CD14-positive monocyte (primary cell): ENCODE data around the gene RLF. TPM values are rescaled to one million over a fixed set of nuclear protein-coding genes. Genes with fewer than 3 reads are reported as not detected.

Experiments used
- DNase-seq, 3 donors: peaks; one replicate each; pipeline ENCODE4 v3.0.0-alpha.2; 2011 to 2022
- H2AFZ ChIP-seq: 2 replicates; pipeline ENCODE4 v1.6.0; 2012; ENCODE audit warnings: mild to moderate bottlenecking, low read depth, low read length, inconsistent platforms; ENCODE audit not compliant: insufficient read depth, poor library complexity, severe bottlenecking
- H3K27ac ChIP-seq, 2 donors: 1 replicate in 1 of 2; 2 replicates in 1 of 2; pipeline ENCODE4 v1.5.1; 2012 to 2013; ENCODE audit warnings: low read length in 2 of 2, control low read depth in 1 of 2, inconsistent platforms in 1 of 2, low read depth in 1 of 2, mild to moderate bottlenecking in 1 of 2
- H3K27me3 ChIP-seq, 2 donors: one replicate each; pipeline versions ENCODE4 v1.6.0 to v1.6.1; 2011 to 2013; ENCODE audit warnings: low read length in 2 of 2; ENCODE audit not compliant: control insufficient read depth in 2 of 2, insufficient read depth in 2 of 2
- H3K36me3 ChIP-seq, 2 donors: replicated peaks in 1 of 2; 1 replicate in 1 of 2; 2 replicates in 1 of 2; pipeline versions ENCODE4 v1.5.1 to v1.6.1; 2012 to 2013; ENCODE audit warnings: low read length in 2 of 2, control low read depth in 1 of 2, inconsistent platforms in 1 of 2, mild to moderate bottlenecking in 1 of 2; ENCODE audit not compliant: insufficient read depth in 2 of 2, control insufficient read depth in 1 of 2
- H3K4me1 ChIP-seq, 2 donors: 1 replicate in 1 of 2; 2 replicates in 1 of 2; pipeline versions ENCODE4 v1.5.1 to v1.6.1; 2012 to 2013; ENCODE audit warnings: low read length in 2 of 2, control low read depth in 1 of 2, inconsistent platforms in 1 of 2, mild to moderate bottlenecking in 1 of 2, moderate library complexity in 1 of 2; ENCODE audit not compliant: insufficient read depth in 2 of 2, control insufficient read depth in 1 of 2
- H3K4me2 ChIP-seq: replicated peaks from 2 replicates; pipeline ENCODE3; 2012; ENCODE audit warnings: low read length, moderate library complexity, mild to moderate bottlenecking; ENCODE audit not compliant: poor library complexity, severe bottlenecking; ENCODE audit errors: extremely low read depth
- H3K4me3 ChIP-seq, 3 experiments: fragments of 200-600 bp in 1 of 3; sonication (generic) in 1 of 3; replicated peaks in 1 of 3; 1 replicate in 2 of 3; 2 replicates in 1 of 3; pipeline ENCODE4 v1.5.1; 2011 to 2013; ENCODE audit warnings: low read length in 3 of 3, mild to moderate bottlenecking in 3 of 3, control low read depth in 2 of 3, low read depth in 2 of 3, inconsistent platforms in 1 of 3, moderate library complexity in 1 of 3
- H3K79me2 ChIP-seq: 2 replicates; pipeline ENCODE4 v1.6.0; 2012; ENCODE audit warnings: mild to moderate bottlenecking, control low read depth, inconsistent platforms, low read length, moderate library complexity; ENCODE audit not compliant: insufficient read depth
- H3K9ac ChIP-seq: 2 replicates; pipeline ENCODE4 v1.6.0; 2017; ENCODE audit warnings: low read length, mild to moderate bottlenecking; ENCODE audit not compliant: insufficient read depth, poor library complexity, severe bottlenecking
- H3K9me3 ChIP-seq, 2 donors: replicated peaks in 1 of 2; 1 replicate in 1 of 2; 2 replicates in 1 of 2; pipeline versions ENCODE4 v1.5.1 to v1.6.1; 2012 to 2013; ENCODE audit warnings: low read length in 2 of 2, control low read depth in 1 of 2; ENCODE audit not compliant: control insufficient read depth in 1 of 2, insufficient read depth in 1 of 2
- H4K20me1 ChIP-seq: 2 replicates; pipeline ENCODE4 v1.6.0; 2012; ENCODE audit warnings: mild to moderate bottlenecking, low read length, control low read depth, moderate library complexity; ENCODE audit not compliant: insufficient read depth
- H3K27ac Mint-ChIP-seq, 7 donors: one replicate each; pipeline ENCODE4 v1.8.0; 2020; ENCODE audit warnings: mild to moderate bottlenecking in 7 of 7, mixed read lengths in 7 of 7, moderate library complexity in 6 of 7, inconsistent platforms in 2 of 7
- H3K27me3 Mint-ChIP-seq, 3 donors: one replicate each; pipeline ENCODE4 v1.8.0; 2021 to 2022; ENCODE audit warnings: low read depth in 3 of 3, mild to moderate bottlenecking in 3 of 3, mixed read lengths in 3 of 3, moderate library complexity in 3 of 3, inconsistent platforms in 1 of 3
- H3K36me3 Mint-ChIP-seq, 2 donors: one replicate each; pipeline ENCODE4 v1.8.0; 2020; ENCODE audit warnings: mixed read lengths in 2 of 2, inconsistent platforms in 1 of 2, mild to moderate bottlenecking in 1 of 2
- H3K4me1 Mint-ChIP-seq: one replicate; pipeline ENCODE4 v1.8.0; 2020; ENCODE audit warnings: mild to moderate bottlenecking, mixed read lengths
- H3K4me3 Mint-ChIP-seq, 2 donors: one replicate each; pipeline ENCODE4 v1.8.0; 2020; ENCODE audit warnings: mild to moderate bottlenecking in 2 of 2, mixed read lengths in 2 of 2, moderate library complexity in 1 of 2
- H3K9me3 Mint-ChIP-seq, 7 donors: one replicate each; pipeline ENCODE4 v1.8.0; 2020 to 2022; ENCODE audit warnings: mixed read lengths in 7 of 7, mild to moderate bottlenecking in 6 of 7, moderate library complexity in 6 of 7, inconsistent platforms in 2 of 7
- CTCF ChIP-seq: fragments of 200-600 bp; IDR thresholded peaks from one replicate; pipeline ENCODE4 v1.8.0; 2022; ENCODE audit warnings: antibody characterized with exemption, mild to moderate bottlenecking
- WGBS: methylation state at CpG from one replicate; pipeline ENCODE4 v1.1.5; 2013; ENCODE audit warnings: missing lambda C conversion rate; ENCODE audit not compliant: insufficient coverage; 5-methylcytosine and 5-hydroxymethylcytosine counted together
- intact Hi-C, 2 donors: fragments of 100-400 bp; cut with micrococcal nuclease; formaldehyde crosslinking; loops; one replicate each; pipeline versions ENCODE4 v1.15.0 to v1.15.1; 2023
- polyA plus RNA-seq, 3 donors: library from polyadenylated mRNA; depleted of rRNA in 1 of 3; unstranded in 2 of 3; stranded (reverse) in 1 of 3; fragments of 300-500 nt in 2 of 3; fragments of >200 nt in 1 of 3; fragmentation: Illumina TruSeq in 2 of 3; gene quantifications; 1 replicate in 2 of 3; 2 replicates in 1 of 3; pipeline ENCODE4 v1.2.3, GENCODE V29; 2012 to 2021

The RLF gene
- polyA plus RNA-seq, 3 donors: 3.0 to 9.2 (median 6.2) TPM

GRCh38 chr1:40268211-40268610 is 107.0 kb downstream of the RLF start:
- H3K79me2 ChIP-seq: peaks cover 29% of the 10 kb centered on the region
- no peak overlapping the region for H3K4me2 ChIP-seq
- H3K4me3 Mint-ChIP-seq: no peak overlapping the region
- H3K9me3 Mint-ChIP-seq: no peaks in the 10 kb centered on the region
- DNase-seq: no peak
- H3K27me3 Mint-ChIP-seq: no peaks in the 10 kb centered on the region
- peaks cover 65 to 83% of the 10 kb centered on the region in 2 donors for H3K36me3 Mint-ChIP-seq
- H3K27ac ChIP-seq: no peak overlapping the region
- H3K4me1 ChIP-seq: no peaks in the 10 kb centered on the region
- intact Hi-C loops: loop anchor here in 1 of 2 donors (5.0 kb wide), 1 partner anchor 44 kb away; no protein-coding TSS in a partner anchor
- H2AFZ ChIP-seq: no peak overlapping the region
- no peaks in the 10 kb centered on the region for H3K9me3 ChIP-seq
- no peaks in the 10 kb centered on the region for H3K27me3 ChIP-seq
- H4K20me1 ChIP-seq: peaks cover 21% of the 10 kb centered on the region
- H3K36me3 ChIP-seq: peaks cover 83 to 98% of the 10 kb centered on the region in 2 donors
- TF ChIP-seq CTCF: no peak
- H3K4me1 Mint-ChIP-seq: no peaks in the 10 kb centered on the region
- H3K27ac Mint-ChIP-seq: no peak overlapping the region
- H3K9ac ChIP-seq: no peak overlapping the region
- H3K4me3 ChIP-seq: no peak overlapping the region

- Histone ChIP-seq H3K4me3 (no peak overlapping the region), H2AFZ (no peak overlapping the region), H3K4me2 (no peak overlapping the region), H3K36me3 (peaks cover 85 to 93% of the 10 kb centered on the region in 2 donors), H3K4me1 (no peaks in the 10 kb centered on the region), H3K9me3 (no peaks in the 10 kb centered on the region), H3K79me2 (peaks cover 15% of the 10 kb centered on the region), H3K27ac (no peak overlapping the region), H3K9ac (no peak overlapping the region), H3K27me3 (no peaks in the 10 kb centered on the region), H4K20me1 (peaks cover 12% of the 10 kb centered on the region)
- Mint-ChIP-seq H3K27ac (peak overlapping the region in 4 of 7 donors; percentile 3 to 85 (median 12)), H3K9me3 (no peaks in the 10 kb centered on the region), H3K4me1 (no peaks in the 10 kb centered on the region), H3K36me3 (peaks cover 71 to 79% of the 10 kb centered on the region in 2 donors), H3K27me3 (no peaks in the 10 kb centered on the region), H3K4me3 (no peak overlapping the region)
- TF ChIP-seq CTCF: no peak
- intact Hi-C loops: no loop called here
- DNase-seq: no peak
- 13% methylated on average over 1 of the region's 3 CpGs for WGBS
Measured at GRCh38 chr1:40270152-40270834, 109.1 kb downstream of the RLF start.
